ENCODE results near the gene MT1E. TPM values are rescaled to one million over a fixed set of nuclear protein-coding genes. Genes with fewer than 3 reads are reported as not detected.

MT1E gene
- polyA plus RNA-seq, 1 donor, result 96.6 TPM

DNA sequence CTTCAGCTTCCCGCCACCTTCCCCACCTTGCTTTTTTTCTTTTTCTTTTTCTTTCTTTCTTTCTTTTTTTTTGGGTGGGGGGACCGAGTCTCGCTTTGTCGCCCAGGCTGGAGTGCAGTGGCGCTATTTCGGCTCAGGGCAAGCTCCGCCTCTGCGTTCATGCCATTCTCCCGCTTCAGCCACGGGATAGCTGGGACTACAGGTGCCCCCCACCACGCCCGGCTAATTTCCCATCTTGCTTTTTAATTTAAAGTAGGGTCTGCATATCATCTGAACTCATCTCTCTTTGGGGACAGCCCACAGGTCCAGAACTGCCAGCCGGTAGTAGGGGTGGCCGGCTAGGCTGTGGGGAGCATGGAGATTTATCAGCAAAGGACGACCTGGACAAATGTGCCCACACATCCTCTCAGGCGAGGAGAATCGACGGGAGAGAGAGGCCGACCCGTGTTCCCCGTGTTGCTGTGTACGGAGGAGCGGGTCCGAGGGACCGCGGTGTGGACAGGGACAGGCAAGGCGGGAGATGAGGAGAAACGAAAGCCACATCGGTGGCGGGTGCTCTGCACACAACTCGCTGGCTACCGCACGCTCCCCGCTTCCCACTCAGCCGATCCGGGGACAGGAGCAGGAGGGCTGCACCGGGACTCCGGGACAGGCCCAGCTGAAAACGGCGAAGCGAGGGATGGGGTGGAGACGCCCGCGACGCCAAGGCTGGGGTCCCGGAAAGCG lies 9.3 kb downstream of the MT1E start:
- H3K27me3 ChIP-seq (ENCODE audit: control insufficient read depth, insufficient read depth, low read length), result peaks cover 92% of the 10 kb centered on the region
- H3K4me1 ChIP-seq (ENCODE audit: control insufficient read depth, insufficient read depth, low read length), result peaks cover 15% of the 10 kb centered on the region
- H3K4me3 ChIP-seq (ENCODE audit: low read length), result no peak overlapping the region
- no CpG with 5 or more reads among the region's 47 CpGs for WGBS (ENCODE audit: insufficient coverage, low lambda C conversion rate)
- H3K36me3 ChIP-seq (ENCODE audit: control insufficient read depth, insufficient read depth, low read length), result no peaks in the 10 kb centered on the region
- H3K27ac ChIP-seq (ENCODE audit: low read length), result no peak overlapping the region
- DNase-seq, result no peak
- H3K9me3 ChIP-seq (ENCODE audit: control insufficient read depth, low read depth, low read length), result no peaks in the 10 kb centered on the region

DNA sequence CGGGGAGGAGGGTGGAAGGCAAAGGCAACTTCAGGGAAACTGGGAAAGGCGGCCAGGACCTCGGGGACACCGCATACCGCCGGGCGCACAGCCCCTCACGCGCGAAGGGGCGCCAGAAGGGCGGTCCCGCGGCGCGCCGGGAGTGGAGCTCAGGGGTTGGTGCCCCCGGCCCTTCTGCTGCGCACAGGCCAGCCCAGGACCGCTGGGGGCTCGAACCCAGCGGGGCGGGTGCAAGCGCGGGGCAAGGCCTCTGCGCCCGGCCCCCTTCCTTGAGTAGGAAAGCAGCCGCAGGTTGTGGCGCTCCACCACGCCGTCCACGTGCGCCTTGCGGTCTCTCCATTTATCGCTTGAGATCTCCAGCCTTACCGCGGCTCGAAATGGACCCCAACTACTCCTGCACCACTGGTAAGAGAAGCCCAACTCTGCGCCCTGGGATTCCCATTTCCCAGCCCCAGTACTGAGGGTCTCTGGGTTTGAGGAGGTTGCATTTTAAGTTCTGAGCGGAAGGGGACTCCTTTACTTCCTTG lies 9.9 kb downstream of the MT1E start:
- no CpG with 5 or more reads among the region's 40 CpGs for WGBS (ENCODE audit: insufficient coverage, low lambda C conversion rate)
- Histone ChIP-seq H3K27me3 (ENCODE audit: control insufficient read depth, insufficient read depth, low read length) (peaks cover 92% of the 10 kb centered on the region), H3K4me3 (ENCODE audit: low read length) (no peak overlapping the region), H3K9me3 (ENCODE audit: control insufficient read depth, low read depth, low read length) (no peaks in the 10 kb centered on the region), H3K27ac (ENCODE audit: low read length) (no peak overlapping the region), H3K4me1 (ENCODE audit: control insufficient read depth, insufficient read depth, low read length) (peaks cover 15% of the 10 kb centered on the region), H3K36me3 (ENCODE audit: control insufficient read depth, insufficient read depth, low read length) (no peaks in the 10 kb centered on the region)
- no peak for DNase-seq

DNA sequence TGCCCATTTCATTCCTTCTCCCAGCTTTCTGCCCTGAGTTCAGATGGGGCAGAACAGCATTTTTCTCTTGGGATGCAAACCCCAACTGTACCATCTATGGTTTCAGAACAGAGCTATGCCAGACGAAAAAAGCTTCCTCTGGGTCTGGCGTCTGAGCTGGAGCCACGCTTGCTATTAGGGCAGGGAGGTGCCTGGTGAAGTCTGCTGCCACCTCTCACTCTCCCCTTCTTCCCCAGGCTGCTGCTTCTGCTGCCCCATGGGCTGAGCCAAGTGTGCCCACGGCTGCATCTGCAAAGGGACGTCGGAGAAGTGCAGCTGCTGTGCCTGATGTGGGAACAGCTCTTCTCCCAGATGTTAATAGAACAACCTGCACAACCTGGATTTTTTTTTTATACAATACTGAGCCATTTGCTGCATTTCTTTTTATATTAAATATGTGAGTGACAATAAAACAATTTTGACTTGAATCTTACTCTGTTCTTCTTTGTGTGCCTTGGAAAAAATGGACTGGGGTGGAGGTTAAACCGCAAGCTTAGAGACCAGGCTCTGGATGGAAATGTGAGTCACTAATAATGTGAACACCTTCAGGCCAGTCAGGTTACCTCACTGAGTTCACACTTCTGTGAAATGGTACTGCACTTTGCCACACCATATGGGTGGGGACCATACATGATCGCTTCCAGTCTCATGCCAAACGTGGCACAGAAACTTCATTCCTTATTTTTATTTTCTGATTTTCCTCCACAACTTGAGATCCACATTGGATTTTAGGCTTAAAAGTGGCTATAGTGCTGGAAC lies 11.2 kb downstream of the MT1E start:
- no peaks in the 10 kb centered on the region for H3K36me3 ChIP-seq (ENCODE audit: control insufficient read depth, insufficient read depth, low read length)
- DNase-seq, result no peak
- no peak overlapping the region for H3K4me3 ChIP-seq (ENCODE audit: low read length)
- H3K4me1 ChIP-seq (ENCODE audit: control insufficient read depth, insufficient read depth, low read length), result peaks cover 15% of the 10 kb centered on the region
- 67% methylated on average over 1 of the region's 9 CpGs for WGBS (ENCODE audit: insufficient coverage, low lambda C conversion rate)
- no peak overlapping the region for H3K27ac ChIP-seq (ENCODE audit: low read length)
- no peaks in the 10 kb centered on the region for H3K9me3 ChIP-seq (ENCODE audit: control insufficient read depth, low read depth, low read length)
- peaks cover 94% of the 10 kb centered on the region for H3K27me3 ChIP-seq (ENCODE audit: control insufficient read depth, insufficient read depth, low read length)

DNA sequence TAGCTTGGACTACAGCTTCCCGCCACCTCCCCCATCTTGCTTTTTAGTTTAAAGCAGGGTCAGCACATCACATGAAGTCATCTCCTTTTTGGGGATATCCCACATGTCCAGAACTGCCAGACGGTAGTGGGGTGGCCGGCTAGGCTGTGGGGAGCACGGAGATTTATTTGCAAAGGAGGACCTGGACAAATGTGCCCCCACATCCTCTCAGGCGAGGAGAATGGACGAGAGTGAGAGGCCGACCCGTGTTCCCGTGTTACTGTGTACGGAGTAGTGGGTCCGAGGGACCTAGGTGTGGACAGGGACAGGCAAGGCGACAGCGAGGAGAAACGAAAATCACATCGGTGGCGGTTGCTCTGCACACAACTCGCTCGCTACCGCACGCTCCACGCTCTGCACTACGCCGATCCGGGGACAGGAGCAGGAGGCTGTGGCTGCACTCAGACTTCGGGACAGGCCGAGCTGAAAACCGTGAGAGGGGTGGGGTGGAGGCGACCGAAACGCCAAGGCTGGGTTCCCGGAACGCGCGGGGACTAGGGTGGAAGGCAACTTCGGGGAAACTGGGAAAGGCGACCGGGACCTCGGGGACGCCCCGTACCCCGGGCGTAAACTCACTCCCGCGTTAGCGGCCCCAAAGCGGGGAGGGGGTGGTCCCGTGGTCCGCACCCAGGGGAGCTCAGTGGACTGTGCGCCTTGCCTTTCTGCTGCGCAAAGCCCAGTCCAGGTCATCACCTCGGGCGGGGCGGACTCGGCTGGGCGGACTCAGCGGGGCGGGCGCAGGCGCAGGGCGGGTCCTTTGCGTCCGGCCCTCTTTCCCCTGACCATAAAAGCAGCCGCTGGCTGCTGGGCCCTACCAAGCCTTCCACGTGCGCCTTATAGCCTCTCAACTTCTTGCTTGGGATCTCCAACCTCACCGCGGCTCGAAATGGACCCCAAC lies 12.5 kb downstream of the MT1E start, which contains the start of gene MT1A:
Gene MT1A, plus strand, starts transcription at position 853 of the 937 bp plus-strand sequence. Its CDS starts 73 bp downstream, at position 926.
- Histone ChIP-seq H3K4me3 (ENCODE audit: low read length) (peak within 1 kb of the TSS; percentile 39), H3K36me3 (ENCODE audit: control insufficient read depth, insufficient read depth, low read length) (no peaks in the 10 kb centered on the region), H3K27me3 (ENCODE audit: control insufficient read depth, insufficient read depth, low read length) (peaks cover 92% of the 10 kb centered on the region), H3K9me3 (ENCODE audit: control insufficient read depth, low read depth, low read length) (no peaks in the 10 kb centered on the region), H3K27ac (ENCODE audit: low read length) (no peak within 1 kb of the TSS), H3K4me1 (ENCODE audit: control insufficient read depth, insufficient read depth, low read length) (peaks cover 15% of the 10 kb centered on the region)
- DNase-seq, result peak; percentile 45 to 68
- WGBS (ENCODE audit: insufficient coverage, low lambda C conversion rate), result no CpG with 5 or more reads among the region's 68 CpGs

DNA sequence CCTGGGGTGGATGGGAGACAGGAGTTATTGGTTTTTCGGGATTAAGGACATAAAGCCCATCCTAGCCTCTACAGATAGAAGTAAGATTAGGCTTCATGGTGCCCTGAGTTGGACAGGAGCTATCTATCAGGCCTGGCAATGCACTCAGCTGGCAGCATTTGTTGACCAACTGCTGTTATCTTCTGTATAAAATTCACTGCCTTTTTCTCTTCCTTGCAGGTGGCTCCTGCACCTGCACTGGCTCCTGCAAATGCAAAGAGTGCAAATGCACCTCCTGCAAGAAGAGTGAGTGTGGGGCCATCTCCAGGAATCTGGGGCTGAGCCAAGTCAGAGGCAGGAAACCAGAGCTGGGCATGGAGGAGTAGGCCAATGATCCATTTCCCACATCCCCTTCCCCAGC lies 13.5 kb downstream of the MT1E start:
- Histone ChIP-seq H3K9me3 (ENCODE audit: control insufficient read depth, low read depth, low read length) (peaks cover 2% of the 10 kb centered on the region), H3K27me3 (ENCODE audit: control insufficient read depth, insufficient read depth, low read length) (peaks cover 92% of the 10 kb centered on the region), H3K27ac (ENCODE audit: low read length) (no peak overlapping the region), H3K36me3 (ENCODE audit: control insufficient read depth, insufficient read depth, low read length) (no peaks in the 10 kb centered on the region), H3K4me3 (ENCODE audit: low read length) (no peak overlapping the region), H3K4me1 (ENCODE audit: control insufficient read depth, insufficient read depth, low read length) (peaks cover 24% of the 10 kb centered on the region)
- peak in 1 of 2 donors; percentile 40 for DNase-seq
- no CpG with 5 or more reads among the region's 1 CpG for WGBS (ENCODE audit: insufficient coverage, low lambda C conversion rate)

DNA sequence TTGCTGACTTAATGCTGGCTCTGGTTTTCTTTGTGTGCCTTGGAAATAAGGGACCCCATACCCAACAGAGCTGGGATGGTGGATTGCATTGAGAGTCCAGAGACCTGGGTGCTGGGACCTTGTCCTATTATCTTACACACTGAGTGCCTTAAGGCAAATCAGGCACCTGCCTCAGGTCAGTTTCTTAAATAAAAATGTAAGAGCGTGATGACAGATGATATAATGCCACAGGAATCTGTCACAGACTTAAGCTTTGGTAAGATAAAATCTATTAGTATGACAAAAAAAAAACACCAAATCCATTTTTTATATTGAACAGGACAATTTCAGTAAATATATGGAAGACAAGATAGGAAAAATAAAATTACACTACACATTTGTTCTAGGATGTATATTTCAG lies 14.5 kb downstream of the MT1E start:
- Histone ChIP-seq H3K4me1 (ENCODE audit: control insufficient read depth, insufficient read depth, low read length) (peaks cover 20% of the 10 kb centered on the region), H3K4me3 (ENCODE audit: low read length) (no peak overlapping the region), H3K27ac (ENCODE audit: low read length) (no peak overlapping the region), H3K36me3 (ENCODE audit: control insufficient read depth, insufficient read depth, low read length) (no peaks in the 10 kb centered on the region), H3K27me3 (ENCODE audit: control insufficient read depth, insufficient read depth, low read length) (peaks cover 84% of the 10 kb centered on the region), H3K9me3 (ENCODE audit: control insufficient read depth, low read depth, low read length) (peaks cover 2% of the 10 kb centered on the region)
- no peak for DNase-seq
- WGBS (ENCODE audit: insufficient coverage, low lambda C conversion rate), result 100% methylated on average over 1 of the region's 1 CpG

DNA sequence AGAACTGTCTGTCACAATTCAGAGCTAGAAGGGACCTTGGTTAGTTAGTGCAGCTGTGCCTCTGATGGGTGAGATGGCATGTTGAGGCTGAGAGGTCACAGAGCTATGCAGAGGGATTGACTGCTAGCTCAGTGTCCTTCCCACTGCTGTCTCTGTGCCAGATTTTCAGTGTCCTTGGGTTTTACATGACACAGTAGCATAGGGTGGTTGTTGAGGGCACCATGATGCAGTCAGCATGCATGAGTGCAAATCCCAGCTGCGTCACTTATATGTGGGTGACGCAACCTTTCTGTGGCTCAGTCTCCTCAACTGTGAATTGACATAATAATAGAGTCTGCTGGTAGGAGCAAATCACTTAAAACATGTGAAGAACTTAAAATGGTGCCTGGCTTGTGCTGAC lies 15.6 kb downstream of the MT1E start:
- Histone ChIP-seq H3K27me3 (ENCODE audit: control insufficient read depth, insufficient read depth, low read length) (peaks cover 77% of the 10 kb centered on the region), H3K4me3 (ENCODE audit: low read length) (no peak overlapping the region), H3K36me3 (ENCODE audit: control insufficient read depth, insufficient read depth, low read length) (no peaks in the 10 kb centered on the region), H3K27ac (ENCODE audit: low read length) (no peak overlapping the region), H3K9me3 (ENCODE audit: control insufficient read depth, low read depth, low read length) (peaks cover 2% of the 10 kb centered on the region), H3K4me1 (ENCODE audit: control insufficient read depth, insufficient read depth, low read length) (peaks cover 18% of the 10 kb centered on the region)
- DNase-seq, result no peak
- WGBS (ENCODE audit: insufficient coverage, low lambda C conversion rate), result no CpG with 5 or more reads among the region's 2 CpGs

DNA sequence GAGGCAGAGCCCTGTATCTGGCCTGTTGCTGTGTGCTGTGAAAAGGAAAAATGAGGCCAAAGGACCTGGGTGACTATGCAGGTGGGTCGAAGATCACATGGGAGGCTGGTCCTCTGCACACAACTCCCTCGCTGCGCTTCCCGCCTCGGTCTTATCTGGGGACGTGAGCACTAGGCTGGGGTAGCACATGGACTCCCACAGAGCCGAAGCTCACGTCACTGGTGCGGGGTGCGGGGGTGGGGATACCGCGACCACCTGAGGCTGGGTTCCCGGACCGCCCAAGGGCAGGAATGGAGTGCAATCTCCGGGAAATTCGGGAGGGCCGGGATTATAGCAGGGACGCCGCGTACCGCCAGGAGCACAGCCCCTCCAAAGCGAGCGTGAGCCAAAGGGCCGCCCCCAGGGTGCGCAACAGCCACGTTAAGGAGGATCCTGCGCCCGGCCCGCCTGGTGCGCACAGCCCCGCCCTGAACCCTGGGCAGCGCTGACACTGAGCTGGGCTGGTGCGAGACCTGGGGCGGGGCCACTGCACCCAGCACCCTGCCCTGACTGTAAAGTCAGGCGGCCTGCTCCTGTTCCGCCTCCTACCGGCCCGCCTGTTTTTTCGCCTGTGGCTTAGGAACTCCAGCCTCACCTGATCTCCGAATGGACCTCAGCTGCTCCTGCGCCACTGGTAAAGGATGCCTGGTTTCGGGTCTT lies 17.6 kb downstream of the MT1E start:
- H3K4me3 ChIP-seq (ENCODE audit: low read length), result peak overlapping the region; percentile 27
- no peak overlapping the region for H3K27ac ChIP-seq (ENCODE audit: low read length)
- peaks cover 68% of the 10 kb centered on the region for H3K27me3 ChIP-seq (ENCODE audit: control insufficient read depth, insufficient read depth, low read length)

DNA sequence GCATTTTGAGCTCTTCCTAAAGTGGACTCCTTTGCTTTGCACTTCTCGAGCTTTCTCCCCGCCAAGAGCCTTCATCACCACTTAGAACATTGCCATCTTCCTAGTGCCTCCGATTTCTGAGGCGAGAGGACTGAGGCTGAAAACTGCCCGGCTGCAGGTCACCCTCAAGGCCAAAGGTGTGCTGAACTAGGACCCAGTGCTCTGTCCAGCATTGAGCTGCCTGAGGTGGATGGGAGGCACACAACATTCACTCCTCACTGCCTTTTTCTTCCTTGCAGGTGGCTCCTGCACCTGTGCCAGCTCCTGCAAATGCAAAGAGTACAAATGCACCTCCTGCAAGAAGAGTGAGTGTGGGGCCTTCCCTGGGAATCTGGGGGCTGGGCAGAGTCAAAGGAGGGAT lies 18.3 kb downstream of the MT1E start:
- H3K4me3 ChIP-seq (ENCODE audit: low read length), result no peak overlapping the region
- H3K27ac ChIP-seq (ENCODE audit: low read length), result no peak overlapping the region
- no peak for DNase-seq
- WGBS (ENCODE audit: insufficient coverage, low lambda C conversion rate), result no CpG with 5 or more reads among the region's 5 CpGs
- no peaks in the 10 kb centered on the region for H3K36me3 ChIP-seq (ENCODE audit: control insufficient read depth, insufficient read depth, low read length)
- H3K9me3 ChIP-seq (ENCODE audit: control insufficient read depth, low read depth, low read length), result peaks cover 2% of the 10 kb centered on the region
- peaks cover 31% of the 10 kb centered on the region for H3K4me1 ChIP-seq (ENCODE audit: control insufficient read depth, insufficient read depth, low read length)
- H3K27me3 ChIP-seq (ENCODE audit: control insufficient read depth, insufficient read depth, low read length), result peaks cover 68% of the 10 kb centered on the region

More for the DNA sequence above, 17.6 kb downstream of the MT1E start:
- peak; percentile 78 to 86 for DNase-seq
- H3K9me3 ChIP-seq (ENCODE audit: control insufficient read depth, low read depth, low read length), result peaks cover 2% of the 10 kb centered on the region
- peaks cover 30% of the 10 kb centered on the region for H3K4me1 ChIP-seq (ENCODE audit: control insufficient read depth, insufficient read depth, low read length)
- 0% methylated on average over 2 of the region's 42 CpGs for WGBS (ENCODE audit: insufficient coverage, low lambda C conversion rate)
- H3K36me3 ChIP-seq (ENCODE audit: control insufficient read depth, insufficient read depth, low read length), result no peaks in the 10 kb centered on the region
